GM19193 (cell line): ENCODE data around the gene LRRC18.

Experiments
- POLR2A ChIP-seq: IDR thresholded peaks from 4 replicates; pipeline ENCODE4 v1.6.1; 2011; ENCODE audit not compliant: insufficient read depth, insufficient read length; ENCODE audit errors: extremely low read depth

The LRRC18 gene

DNA sequence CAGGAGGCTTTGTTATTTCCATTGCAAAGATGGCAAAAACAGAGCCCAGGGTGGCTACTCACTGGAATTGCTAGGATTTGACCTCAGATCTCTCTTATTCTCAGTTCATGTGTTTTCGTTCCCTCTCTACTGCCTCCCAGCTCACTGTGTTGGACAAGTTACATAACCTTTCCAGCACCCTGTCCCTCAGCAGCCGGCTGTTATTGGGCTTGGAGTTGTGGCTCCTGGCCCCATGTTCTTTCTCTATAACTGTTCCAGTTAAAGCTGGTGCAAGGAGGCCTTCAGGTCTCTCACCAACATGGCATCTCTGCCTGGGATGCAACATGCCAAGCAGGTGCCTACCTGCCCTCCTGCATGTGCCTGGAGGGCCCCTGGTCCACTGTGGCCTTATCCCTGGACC lies 56.8 kb downstream of the LRRC18 start:
- no peak for TF ChIP-seq POLR2A

DNA sequence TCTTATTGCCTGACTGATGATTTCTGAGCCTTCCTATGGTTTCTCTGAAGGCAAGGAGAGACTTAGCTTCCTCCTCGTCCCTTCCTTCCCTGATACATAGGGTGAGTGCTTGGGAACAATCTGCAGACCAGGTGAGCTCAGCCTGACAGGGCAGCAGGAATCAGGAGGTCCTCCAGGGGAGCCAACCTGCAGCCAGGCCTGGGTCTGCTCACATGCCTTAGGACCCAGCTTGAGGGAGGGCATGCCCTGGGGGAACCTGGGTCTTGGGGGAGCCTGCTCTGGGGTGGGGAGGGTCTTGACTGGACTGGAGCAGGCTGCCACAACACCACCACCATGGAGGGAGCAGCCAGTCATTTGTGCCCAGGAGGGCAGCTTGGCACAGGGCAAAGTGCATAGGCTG lies 57.7 kb downstream of the LRRC18 start:
- TF ChIP-seq POLR2A: no peak

DNA sequence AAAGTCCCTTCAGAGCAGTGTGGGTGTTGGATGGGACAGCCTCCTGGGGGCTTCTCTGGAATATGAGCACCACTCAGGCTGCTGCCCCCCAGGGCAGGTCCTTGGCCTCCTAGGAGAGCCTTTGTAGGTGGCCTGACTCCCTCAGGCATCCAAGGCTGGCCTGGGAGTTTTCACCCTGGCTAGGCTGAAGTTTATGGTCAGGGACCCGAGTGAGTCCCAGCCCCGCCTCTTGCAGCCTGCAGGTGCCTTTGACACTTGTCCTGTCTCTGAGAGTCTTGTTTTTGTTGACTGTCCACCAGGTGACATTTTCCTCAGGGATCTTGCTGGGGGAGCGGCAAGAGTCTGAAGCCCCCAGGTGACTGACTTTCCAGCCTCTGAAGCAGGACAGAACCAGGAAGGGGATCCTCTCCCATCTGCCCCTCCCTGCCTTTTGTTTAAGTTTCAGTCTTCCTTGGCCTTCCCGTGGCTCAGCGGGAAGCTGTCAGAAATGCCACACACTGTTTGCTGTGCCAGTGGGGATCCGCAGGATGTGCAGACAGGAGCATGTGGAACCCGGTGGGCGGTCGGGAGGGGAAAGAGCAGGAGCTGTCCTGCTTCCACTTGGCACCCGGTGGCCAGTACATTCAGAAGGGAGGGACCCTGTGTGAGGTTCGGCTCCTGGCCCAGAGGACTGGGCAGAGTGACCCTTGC lies 59.5 kb downstream of the LRRC18 start:
- TF ChIP-seq POLR2A: no peak

GRCh38 chr10:48879451-48879850 lies 60.2 kb downstream of the LRRC18 start:
- no peak for TF ChIP-seq POLR2A

DNA sequence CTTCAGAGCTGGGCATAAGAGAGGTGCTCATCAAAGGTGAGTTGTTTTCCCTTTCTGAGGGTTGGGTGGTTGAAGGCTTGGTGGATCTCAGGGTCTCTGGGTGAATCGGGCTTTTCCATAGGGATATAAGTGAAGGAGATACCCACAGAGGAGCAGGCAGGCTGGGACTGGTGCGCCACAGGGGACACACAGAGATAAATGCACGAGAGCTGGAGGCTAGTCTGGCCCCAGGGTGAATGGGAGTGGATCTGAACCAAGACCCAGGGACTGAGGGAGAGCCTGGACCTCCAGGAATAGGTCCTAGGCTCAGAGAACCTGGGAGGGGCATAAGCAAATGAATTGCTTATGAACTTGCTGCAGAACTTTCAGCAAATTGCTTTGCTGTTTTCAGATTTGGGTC lies 61.5 kb downstream of the LRRC18 start:
- no peak for TF ChIP-seq POLR2A

- no peak for TF ChIP-seq POLR2A
Measured at GRCh38 chr10:48872234-48872633, 67.4 kb downstream of the LRRC18 start.
